GM12874 (cell line): ENCODE data around the gene ATP1A4.

Experiments
- TF ChIP-seq, protein P1 (sequence below): IDR thresholded peaks from 2 replicates; pipeline ENCODE4 v1.5.1; 2011; ENCODE audit warnings: low read depth, mild to moderate bottlenecking, control low read depth, low read length, moderate library complexity; ENCODE audit not compliant: insufficient read depth

Gene ATP1A4

DNA sequence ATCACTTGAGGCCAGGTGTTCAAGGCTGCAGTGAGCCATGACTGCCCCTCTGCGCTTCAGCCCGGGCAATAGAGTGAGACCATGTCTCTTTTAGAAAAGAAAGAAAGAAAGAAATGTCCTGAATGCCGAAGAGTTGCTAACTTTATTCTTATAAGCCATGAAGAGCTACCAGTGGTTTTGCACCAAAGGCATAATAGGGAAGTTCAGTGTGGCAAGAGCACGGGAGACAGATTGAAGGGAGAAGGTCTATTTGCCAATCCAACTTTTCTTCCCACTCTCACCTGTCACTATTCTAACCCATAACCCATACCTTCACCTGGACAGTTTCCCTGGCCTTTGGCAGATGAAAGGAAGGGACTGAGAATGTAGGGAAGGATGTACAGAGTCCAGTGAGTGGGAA is 49.4 kb downstream of the ATP1A4 start:
- TF ChIP-seq, protein P1, sequence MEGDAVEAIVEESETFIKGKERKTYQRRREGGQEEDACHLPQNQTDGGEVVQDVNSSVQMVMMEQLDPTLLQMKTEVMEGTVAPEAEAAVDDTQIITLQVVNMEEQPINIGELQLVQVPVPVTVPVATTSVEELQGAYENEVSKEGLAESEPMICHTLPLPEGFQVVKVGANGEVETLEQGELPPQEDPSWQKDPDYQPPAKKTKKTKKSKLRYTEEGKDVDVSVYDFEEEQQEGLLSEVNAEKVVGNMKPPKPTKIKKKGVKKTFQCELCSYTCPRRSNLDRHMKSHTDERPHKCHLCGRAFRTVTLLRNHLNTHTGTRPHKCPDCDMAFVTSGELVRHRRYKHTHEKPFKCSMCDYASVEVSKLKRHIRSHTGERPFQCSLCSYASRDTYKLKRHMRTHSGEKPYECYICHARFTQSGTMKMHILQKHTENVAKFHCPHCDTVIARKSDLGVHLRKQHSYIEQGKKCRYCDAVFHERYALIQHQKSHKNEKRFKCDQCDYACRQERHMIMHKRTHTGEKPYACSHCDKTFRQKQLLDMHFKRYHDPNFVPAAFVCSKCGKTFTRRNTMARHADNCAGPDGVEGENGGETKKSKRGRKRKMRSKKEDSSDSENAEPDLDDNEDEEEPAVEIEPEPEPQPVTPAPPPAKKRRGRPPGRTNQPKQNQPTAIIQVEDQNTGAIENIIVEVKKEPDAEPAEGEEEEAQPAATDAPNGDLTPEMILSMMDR = no peak

DNA sequence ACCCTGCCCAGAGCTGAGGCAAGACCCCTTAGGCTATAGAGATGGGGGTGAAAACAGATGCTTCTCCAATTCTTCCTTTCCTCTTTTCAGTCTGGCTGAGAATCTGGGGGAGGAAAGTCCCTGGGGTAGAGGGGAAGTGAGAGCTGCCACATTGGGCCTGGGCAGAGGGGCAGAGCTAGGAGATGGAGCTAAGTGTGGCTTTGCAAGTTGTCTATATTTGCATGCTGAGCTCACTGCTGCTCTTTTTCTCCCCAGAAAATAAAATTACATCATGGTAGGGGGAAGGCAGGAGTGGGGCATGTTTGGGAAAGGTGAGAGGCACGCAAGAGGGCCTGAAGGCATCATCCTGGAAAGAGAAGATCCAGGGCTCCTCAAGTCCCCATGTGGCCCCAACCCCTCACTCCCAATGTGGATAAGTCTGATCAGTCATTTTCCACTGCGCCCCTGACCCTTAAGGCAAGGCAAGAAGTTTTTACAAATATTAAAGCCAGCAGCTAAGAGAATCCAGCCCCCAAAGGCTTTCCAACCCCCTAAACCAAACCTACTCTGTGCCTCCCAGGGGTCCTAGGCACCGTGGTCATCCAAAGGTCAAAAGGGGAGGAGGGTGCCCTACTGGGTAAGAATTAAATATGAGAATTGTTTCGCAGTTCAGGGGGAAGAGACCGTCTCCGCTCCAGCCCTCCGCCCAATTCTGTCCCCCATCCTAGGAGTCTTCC is 53.3 kb downstream of the ATP1A4 start:
- TF ChIP-seq, protein P1 = no peak

DNA sequence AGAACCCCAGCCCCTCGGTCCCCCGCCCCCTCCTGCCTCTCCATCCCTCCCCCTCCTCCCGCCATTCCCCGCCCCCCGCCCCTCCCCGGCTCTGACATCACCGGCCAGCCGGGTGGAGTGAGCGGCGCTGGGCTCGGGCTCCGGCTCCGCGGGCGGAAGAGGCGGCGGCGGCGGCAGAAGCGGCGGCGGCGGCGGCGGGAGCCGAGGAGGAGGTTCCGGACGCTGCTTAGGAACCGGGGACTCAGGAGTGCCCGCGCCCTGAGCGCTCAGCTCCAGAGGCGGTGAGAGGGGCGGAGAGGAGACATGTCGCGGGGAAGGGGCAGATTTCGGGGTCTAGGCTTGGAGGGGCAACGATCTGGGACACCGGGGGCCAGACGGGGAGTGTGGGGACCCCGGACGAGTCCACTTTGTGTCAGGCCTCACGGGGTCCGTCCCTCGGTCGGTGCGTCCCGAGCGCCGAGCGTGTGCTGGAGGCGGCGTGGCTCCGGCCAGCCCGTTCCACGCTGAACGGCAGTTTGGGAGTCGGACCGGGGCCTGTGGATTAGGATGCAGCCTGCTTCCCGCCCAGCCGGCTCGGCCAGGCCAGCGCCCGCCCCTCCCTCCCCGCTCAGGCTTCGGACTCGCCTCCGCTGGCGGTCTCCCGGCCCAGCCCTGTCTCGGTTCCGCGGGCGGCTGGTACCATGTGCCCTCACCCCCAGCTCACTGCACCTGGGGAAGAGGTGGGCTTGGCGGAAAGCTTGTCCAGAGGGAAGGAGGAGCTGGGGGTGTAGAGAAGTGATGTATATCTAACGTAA is 54.0 kb downstream of the ATP1A4 start, which contains the start of gene PEA15:
PEA15 (plus strand) TSS at position 143 of the 794 bp plus-strand sequence. CDS start 6,161 bp downstream, outside the sequence.
- TF ChIP-seq, protein P1 = no peak

DNA sequence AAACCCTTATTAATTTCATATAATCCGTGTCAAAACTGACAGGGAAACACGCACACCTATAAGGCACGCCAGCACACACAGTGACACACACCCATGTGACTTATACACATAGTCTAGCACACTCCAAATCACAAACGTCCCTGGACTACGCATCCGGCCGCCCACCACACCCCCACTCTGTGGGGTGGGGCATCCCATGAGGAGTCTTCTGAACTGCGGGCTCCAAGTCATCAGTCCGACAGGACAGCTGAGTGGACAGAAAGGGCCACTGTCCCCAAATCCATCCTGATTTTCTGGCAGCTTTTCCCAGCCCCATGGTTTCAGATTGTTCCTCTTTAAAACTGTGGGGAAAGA is 54.6 kb downstream of the ATP1A4 start:
- TF ChIP-seq, protein P1 = no peak

DNA sequence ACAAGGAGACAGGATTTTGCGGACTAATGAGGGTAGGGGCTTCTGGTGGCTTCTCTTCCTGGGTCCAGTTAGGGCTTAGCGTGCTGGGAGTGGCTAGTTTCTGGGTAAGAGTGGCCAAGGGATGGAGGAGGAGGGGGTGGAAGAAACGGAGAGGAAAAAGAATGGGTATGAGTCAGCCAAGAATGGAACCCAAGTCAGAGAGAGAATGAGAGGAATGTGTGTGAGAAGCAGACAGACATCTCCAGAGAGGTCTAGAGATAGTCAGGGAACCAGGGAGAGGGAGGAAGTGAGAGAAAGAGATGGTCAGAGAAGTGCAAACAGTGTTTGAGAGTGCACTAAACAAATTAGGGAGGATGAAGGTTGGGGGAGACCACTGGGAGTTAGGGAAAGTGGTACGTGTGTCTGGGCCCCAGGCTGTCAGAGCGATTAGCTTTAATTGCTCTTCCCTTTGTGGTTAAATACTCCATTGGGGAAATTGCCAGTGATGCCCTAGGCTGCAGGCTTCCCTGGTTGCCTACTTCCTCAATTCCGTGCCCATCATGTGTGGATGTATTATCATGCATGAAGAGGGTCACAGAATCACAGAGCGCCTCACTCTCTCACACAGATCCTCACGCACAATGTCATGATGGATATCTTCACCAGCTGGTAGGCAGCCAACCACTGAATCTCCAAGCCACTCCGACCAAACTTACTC is 55.2 kb downstream of the ATP1A4 start:
- TF ChIP-seq, protein P1 = no peak

DNA sequence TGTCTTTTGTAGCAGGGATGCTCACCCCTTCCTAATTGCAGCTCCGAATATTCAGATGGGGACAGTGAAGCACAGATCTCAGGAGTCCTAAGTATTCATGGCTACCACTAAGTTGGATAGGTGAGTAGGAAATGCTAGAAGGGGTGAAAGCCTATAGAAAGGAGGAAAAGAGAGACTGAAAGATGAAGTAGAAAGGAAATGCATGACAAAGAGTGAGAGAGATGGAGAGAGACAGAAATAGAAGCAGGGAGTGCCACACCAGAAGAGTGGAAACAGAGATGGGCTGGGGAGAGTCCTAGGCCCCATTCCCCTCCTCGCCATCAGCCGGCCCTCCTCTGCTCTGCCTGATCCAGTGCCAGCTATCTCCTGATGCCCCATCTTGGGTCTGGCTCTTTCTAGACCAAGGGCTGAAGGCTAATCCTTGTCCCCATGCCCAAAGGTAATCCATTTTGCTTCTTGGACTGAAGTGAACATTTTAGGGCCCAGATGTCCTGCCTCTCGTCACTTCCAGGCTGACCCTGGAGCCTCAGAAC is 55.8 kb downstream of the ATP1A4 start:
- TF ChIP-seq, protein P1 = no peak
